GM19455 (cell line): ENCODE results near the gene SMCO4.
"Not testable (repeated sequence)": the region's sequence is repeated elsewhere in the genome, so short reads cannot be mapped to it uniquely, and the experiment has no call there.

Experiments used
- ATAC-seq: cut with Tn5 transposase; IDR thresholded peaks from one replicate; pipeline ENCODE4 v1.9.1; 2021; ENCODE audit not compliant: unreplicated experiment

SMCO4 gene, protein sequence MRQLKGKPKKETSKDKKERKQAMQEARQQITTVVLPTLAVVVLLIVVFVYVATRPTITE

DNA sequence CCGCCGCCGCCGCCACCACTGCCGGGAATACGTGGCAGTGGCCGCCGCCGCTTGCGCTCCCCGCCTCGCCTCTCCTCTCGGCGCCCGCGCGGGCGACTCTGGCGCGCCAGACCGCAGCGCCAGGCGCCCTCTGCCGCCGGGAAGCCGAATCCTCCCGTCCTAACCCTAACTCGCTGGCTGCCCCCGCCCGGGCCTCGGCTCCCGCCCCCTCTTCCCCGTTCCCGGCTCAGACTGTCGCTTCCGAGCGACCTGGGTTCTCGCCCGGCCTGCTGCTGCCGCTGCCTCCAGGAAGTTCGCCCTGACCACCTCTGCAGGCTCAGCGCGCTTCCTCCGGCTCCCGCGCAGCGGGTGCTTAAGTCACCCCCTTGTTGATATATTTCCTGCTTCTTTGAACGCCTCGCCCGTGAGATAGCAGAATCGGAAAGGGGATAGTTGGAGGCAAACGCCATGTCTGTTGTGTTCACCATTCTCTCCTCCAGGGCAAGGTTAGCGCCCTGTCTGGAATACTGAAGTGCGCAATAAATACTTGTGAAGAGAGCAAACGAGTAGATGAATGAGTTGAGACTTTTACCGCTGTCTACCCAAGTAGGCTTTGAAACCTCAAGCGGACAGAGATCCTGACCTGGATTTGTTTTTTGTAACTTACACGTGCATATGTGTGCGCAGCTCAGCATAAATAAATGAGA is at the start of gene SMCO4:
SMCO4 (minus strand) TSS at position 100 of the 686 bp plus-strand sequence. CDS start 64,202 bp downstream, outside the sequence.
- peak; percentile 84 for ATAC-seq

DNA sequence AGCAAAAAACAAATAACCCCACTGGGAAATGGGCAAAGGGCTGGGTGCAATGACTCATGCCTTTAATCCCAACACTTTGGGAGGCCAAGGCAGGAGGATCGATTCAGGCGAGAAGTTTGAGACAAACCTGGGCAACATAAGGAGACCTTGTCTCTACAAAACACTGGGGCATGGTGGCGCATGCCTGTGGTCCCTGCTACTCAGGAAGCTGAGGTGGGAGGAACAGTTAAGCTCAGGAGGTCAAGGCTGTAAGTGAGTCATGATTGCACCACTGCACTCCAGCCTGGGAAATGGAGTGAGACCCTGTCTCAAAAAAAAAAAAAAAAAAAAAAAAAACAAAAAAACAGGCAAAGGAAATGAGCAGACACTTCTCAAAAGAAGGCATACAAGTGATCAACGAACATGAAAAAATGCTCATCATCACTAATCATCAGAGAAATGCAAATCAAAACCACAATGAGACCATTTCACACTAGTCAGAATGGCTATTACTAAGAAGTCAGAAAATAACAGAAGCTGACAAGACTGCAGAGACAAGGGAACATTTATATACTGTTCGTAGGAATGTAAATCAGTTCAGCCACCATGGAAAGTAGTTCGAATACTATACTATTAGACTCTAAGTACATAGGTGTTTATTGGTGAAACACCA is 48.2 kb upstream of the SMCO4 start:
- peak; percentile 72 for ATAC-seq

DNA sequence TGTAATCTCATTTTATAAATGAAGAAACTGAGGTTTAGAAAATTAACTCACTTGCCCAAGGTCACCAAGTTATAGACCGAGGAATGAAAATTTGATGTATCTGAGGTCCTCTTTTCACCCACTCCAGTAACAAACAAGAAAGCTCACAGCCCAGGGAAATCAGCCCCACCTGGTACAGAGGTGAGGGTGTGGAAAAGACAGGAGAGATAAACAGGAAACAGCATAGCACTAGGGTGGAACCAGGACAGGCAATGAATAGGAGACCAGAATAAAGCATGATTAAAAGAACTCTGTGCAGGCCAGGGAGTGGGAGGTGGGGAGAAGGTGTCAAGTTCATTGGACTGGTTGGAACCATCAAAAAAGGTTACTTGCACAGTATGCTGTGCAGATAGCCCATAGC is 46.2 kb upstream of the SMCO4 start:
- no peak for ATAC-seq

DNA sequence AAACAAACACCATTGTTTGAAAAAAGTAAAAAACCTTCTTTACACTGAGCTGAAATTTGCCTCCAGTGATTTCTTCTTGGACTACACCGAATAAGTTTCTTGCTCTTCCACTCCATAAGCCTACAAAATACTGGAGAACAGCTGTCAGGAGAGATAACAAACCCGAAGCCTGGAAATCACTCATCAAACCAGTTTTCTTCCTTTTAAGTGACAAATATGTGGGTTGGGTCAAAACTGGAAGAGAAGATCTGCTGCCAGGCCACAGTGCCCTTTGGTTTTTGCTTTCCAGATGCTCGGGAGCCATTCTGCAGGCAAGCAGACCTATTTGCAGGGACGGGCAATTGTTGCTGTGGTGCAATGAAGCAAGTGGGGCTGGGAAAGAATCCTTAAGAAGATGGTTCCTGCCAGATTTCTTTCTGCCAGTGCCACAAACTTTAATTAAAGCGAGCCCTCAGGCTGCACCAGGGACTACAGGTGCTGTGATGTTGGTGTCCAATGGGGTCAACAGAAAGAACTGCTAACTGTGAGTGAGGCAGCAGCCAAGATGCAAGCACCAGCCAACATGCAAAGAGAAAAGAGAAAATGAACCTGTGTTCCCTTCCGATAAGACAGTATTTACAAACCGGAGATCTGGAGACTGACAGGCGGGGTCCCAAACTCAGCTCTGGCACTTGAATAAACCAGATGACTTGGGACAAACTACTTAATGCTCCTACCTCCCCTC is 44.8 kb upstream of the SMCO4 start:
- ATAC-seq = no peak

DNA sequence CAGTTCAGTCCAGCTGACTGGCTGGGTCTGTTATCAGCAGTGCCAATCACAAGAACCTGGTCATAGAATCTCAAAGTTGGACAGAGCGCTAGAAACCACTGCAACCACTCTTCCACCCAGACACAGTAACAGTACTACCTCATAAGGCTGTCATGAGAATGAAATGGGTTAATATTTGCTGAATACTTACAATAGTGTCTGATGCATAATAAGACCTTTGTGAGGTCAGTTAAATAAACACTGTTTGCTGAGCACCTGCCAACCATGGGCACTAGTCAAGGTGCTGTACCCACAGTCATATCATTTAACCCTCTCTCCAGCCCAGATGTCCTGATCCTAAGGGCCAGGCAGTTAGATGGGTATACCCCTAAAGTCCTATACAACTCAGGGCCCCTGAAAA is 44.2 kb upstream of the SMCO4 start:
- not testable (repeated sequence) for ATAC-seq

DNA sequence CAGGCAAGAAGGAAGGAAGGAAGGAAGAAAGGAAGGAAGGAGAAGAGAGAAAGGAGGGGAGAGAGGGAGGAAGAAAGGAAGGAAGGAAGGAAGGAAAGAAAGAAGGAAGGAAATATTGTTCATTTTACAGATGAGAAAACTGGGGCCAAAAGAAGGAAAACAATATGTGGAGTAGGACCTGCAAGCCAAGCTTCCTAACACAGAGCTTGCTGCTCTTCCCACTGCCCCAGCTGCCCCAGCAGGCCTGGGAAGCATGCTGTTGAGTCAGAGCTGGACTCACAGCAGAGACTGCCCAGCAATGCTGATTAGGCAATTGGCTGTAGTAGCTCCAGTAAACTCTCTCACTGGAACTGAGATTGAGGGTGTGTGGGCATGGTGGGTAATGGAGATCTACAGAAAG is 42.6 kb upstream of the SMCO4 start:
- no peak for ATAC-seq

DNA sequence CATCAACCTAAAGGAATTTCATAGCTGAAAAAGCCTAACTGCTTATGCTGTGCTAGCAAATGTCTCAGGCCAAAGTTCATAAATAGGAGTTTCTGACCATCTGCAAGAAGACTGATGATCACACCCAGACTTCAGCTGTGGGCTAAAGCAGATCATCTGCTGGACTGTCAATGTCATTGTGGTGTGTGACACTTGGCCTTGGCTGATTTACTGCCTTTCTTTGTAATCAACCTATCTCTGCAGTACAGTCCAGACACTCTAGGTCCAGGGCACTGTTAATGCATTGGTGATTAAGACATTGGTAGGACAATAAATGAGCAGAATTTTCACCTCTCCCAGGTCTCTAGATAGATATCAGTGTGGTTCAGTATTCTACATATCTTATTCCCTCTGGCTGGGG is 40.3 kb upstream of the SMCO4 start:
- no peak for ATAC-seq

DNA sequence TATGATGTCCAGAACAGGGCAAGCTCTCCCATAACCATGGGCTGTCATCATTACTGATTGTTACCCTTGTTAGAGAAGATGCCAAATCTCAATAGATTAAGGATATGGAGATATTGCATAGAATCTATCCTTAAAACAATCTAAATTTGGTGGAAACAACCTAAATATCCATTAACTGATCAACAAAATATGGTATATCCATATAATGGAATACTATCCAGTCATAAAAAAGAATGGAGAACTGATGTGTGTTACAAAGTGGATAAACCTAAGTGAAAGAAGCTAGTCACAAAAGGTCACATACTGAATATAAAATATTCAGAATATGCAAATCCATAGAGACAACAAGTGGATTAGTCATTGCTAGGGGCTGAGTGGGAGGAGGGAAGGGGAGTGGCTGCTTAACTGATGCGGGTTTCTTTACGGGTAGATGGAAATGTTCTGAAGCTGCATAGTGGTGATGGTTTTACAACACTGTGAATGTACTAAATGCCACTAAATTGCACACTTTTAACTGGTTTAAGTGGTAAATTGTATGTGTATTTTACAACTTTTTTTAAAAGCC is 36.1 kb upstream of the SMCO4 start:
- no peak for ATAC-seq

DNA sequence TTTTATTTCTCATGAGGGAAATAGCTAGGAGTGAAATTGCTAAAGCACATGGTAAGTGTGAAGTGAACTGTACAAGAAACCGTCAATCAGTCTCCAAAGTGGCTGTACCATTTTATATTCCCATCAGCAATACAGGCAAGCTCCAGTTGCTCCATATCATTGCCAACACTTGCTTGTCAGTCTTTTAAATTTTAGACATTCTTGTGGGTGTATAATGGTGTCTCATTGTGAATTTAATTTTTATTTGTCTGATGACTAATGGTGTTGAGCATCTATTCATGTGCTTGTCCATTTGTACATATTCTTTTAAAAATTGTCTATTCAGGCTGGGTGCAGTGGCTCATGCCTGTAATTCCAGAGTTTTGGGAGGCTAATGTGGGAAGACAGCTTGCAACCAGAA is 34.1 kb upstream of the SMCO4 start:
- ATAC-seq = no peak

DNA sequence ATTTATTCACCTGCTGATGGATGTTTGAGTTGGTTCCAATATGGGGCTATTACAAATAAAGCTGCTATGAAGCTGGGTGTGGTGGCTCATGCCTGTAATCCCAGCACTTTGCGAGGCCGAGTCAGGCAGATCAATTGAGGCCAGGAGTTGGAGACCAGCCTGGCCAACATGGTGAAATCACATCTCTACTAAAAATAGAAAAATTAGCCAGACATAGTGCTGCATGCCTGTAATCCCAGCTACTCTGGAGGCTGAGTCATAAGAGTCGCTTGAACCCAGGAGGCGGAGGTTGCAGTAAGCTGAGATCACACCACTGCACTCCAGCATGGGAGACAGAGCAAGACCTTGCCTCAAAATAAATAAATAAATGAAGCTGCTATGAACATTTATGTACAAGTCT is 33.7 kb upstream of the SMCO4 start:
- not testable (repeated sequence) for ATAC-seq

DNA sequence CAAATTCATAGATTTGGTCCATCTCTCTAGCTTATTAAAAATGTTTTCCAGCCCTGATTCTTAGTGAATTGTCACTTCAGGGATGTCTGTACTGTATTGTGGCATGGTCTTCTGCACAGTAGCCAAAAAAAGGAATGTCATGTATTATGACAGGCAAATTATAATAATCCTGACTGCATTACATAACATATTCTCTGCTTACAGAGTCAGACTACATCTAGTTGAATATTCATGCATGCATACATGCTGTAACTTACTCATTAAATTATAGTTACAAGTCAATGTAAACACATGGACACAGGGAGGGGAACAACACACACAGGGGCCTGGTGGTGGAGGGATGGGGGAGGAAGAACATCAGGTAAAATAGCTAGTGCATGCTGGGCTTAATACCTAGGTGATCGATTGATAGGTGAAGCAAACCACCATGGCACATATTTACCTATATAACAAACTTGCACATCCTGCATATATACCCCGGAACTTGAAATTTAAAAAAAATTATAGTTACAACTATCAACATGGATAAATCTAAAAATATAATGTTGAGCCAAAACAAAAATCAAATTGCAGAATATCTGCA is 31.5 kb upstream of the SMCO4 start:
- ATAC-seq = no peak

DNA sequence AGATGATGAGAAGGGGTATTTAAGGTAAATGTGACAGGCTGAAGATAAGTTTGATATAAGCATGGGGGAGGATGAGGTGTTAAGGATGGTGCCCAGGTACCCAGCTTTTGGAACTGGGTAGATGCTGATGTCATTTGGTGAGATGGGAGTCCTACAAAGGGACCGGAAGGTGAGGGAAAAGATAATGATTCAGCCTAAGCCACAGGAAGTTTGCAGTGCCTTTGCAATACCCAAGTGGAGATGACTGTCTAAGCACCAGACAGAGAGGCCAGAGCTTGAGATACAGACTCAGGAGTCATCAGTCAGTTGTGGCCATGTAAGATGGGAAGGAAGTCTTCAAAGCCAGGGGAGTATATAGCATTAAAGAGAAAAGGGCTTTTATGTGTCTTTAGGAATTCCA is 30.0 kb upstream of the SMCO4 start:
- ATAC-seq = no peak

DNA sequence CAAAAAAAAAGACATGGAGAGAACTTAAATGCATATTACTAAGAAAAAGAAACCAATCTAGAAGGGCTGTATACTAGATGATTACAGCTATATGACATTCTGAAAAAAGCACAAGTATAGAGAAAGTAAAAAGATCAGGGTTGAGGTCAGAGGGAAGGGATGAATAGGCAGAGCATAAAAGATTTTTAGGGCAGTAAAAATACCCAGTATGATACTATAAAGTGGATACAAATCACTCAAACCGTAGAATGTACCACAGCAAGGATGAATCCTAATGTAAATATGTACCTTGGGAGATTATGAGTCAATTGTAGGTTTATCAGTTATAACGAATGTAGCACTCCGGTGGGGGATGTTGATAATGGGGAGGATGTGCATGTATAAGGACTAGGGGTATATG is 29.4 kb upstream of the SMCO4 start:
- ATAC-seq = no peak

DNA sequence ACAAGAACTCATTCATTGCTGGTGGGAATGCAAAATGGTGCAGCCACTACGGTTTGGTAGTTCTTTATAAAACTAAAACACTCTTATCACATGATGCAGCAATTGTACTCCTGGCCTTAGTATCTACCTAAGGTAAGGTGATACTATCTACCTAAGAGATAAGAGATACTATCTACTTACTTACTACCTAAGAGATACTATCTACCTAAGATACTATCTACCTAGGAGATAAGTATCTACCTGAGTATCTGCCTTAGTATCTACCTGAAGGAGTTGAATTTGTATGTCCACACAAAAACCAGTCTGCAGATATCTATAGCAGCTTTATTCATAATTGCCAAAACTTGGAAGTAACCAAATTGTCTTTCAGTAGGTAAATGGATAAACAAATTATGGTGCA is 29.0 kb upstream of the SMCO4 start:
- no peak for ATAC-seq

DNA sequence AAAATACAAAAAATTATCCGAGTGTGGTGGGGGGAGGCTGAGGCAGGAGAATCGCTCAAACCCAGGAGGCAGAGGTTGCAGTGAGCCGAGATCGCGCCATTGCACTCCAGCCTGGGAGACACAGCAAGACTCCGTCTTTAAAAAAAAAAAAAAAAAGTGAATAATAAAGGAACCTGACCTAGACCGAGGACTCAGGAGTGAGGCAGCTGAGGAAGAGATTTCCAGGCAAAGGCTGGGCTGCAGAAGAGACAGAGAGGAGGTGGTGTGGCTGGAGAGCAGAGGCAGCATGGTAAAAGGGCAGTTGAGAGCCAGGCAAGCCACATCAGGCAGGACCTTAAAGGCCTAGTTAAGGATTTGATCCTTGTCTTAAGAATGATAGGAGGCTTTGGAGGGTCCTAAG is 28.4 kb upstream of the SMCO4 start:
- no peak for ATAC-seq

DNA sequence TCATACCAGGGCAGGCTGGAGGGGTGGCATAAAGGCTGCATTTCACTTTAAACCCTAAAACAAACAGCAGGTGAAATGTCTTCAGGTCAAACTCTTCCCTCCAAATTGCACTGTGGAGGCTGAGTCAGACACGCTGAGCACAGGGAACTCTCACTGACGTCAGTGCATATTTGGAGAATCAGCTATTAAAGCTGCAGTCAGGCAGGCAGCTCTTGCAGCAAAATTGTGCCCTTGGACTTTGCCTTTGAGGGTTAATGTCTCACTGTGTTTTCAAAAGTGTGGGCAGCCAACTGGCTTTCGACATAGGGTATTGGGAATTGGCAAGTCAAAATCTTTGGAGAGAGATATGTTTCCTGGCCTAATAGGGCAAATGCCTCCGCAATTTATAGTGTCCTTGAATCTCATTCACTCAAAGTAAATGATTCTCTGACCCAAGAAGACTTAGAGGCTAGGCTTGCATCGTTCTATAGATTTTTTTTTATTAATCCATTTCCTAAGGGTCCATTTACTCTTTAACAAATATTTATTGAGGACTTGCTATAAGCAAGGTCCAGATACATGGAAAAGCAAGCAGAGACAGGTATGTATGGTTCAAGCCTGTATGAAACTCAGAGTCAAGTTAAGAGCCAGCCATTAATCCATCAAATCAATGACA is 27.7 kb upstream of the SMCO4 start:
- no peak for ATAC-seq

DNA sequence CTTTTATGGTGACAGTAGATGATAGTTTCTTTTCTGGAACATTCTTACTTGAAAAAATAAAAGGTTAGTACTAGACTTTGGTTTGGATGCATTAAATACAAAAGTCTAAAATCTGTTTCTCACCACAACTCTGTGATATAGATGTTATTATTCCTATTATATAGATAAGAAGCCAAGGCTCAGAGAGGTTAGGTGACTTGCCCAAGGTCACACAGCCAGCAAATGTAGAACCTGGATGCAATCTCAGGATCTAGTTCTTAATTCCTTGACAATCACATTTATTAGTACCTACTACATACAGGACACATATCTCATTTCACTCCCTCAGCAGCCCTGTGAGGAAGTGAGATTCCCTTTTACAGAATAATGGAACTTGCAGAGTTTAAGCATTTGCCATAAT is 26.3 kb upstream of the SMCO4 start:
- no peak for ATAC-seq

DNA sequence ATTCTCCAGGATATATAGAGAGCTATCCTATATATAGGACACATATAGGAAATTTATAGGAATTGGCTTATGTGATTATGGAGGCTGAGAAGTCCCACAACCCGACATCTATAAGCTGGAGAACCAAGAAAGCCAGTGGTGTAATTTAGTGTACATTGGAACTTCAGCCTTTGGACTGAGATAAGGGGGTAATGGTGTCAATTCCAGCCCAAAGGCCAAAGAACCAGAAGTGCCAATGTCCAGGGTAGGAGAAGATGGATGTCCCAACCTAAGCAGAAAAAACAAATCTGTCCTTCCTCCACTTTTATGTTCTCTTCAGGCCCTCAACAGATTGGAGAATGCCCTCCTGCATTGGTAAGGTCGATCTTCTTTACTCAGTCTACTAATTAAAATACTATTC is 25.5 kb upstream of the SMCO4 start:
- ATAC-seq = no peak

DNA sequence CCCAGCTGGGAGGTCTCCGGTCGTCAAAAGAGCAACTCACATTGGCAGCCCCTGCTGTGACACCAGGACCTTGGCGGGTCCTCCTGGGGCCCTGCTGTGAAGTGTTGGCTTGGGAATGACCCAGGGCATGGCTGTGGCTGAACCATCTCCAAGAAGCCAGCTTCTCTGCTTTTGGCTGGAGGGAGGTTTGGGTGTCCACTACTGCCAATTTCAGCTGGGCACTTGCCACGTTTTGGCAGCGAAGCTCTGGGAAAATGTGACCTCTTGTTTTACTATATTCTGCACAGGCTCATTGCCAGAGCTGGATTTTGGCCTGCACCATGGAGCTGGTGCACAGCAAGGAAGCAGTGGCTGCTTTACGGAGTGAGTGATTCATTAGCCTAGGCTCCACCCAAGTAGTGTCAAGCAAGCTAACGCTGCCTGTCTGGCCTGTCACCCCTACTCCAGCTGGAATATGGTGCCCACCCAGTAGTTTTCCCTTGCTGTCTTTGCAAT is 24.3 kb upstream of the SMCO4 start:
- ATAC-seq = no peak

DNA sequence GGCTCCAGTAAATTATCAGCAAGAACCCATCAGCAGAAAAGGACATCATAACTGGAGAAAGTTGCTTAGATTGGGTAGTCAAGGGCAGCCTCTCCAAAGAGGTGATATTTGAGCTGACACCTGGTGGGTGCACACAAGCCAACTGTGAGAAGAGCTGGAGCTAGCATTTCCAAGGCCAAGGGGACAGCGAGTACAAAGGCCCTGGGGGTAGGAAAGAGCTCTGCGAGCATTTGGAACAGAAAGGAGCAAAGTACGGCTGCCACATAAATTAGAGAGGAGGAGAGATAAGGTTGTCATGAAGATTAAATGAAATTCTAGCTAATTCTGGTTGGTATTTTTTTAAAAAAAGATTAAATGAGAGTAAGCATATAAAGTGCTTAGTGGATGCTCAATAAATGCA is 21.7 kb upstream of the SMCO4 start:
- ATAC-seq = no peak

DNA sequence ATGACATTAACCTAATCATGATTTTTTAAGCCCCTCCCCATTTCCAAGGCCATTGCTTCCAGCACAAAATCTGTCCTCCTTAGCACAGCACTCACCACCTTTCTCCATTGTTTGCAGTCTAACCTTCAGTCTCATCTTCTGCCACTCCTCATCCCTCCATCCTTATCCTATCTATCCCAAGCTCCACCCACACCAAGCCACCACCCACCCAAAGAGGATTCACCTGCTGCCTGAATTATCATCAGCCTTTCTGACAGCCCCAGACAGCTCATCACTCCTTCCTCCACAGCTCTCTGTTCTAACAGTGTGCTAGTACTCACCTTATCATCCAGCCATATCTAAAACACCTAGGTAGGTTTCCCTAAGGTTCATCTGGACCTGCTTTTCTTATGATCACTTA is 20.7 kb upstream of the SMCO4 start:
- ATAC-seq = no peak
